Measurements from ENCODE around the gene MFSD12.

The MFSD12 gene

DNA sequence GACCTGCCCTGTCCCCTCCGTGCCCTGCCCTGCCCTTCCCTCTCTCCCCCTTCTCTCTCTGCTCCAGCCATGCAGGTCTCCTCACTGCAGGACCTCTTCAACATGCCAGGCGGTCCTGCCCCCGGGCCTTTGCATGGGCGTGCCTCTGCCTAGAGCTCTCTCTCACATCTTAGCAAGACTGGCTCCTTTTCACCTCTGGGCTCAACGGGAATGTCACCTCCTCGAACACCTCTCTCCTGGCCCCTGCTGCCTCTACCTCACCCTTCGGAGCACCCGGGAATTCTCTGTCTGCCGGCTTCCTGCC is 5.6 kb downstream of the MFSD12 start:
- H3K27me3 Mint-ChIP-seq: no peaks in the 10 kb centered on the region
- peaks cover 49% of the 10 kb centered on the region for H3K4me1 Mint-ChIP-seq (ENCODE audit: low read depth)

DNA sequence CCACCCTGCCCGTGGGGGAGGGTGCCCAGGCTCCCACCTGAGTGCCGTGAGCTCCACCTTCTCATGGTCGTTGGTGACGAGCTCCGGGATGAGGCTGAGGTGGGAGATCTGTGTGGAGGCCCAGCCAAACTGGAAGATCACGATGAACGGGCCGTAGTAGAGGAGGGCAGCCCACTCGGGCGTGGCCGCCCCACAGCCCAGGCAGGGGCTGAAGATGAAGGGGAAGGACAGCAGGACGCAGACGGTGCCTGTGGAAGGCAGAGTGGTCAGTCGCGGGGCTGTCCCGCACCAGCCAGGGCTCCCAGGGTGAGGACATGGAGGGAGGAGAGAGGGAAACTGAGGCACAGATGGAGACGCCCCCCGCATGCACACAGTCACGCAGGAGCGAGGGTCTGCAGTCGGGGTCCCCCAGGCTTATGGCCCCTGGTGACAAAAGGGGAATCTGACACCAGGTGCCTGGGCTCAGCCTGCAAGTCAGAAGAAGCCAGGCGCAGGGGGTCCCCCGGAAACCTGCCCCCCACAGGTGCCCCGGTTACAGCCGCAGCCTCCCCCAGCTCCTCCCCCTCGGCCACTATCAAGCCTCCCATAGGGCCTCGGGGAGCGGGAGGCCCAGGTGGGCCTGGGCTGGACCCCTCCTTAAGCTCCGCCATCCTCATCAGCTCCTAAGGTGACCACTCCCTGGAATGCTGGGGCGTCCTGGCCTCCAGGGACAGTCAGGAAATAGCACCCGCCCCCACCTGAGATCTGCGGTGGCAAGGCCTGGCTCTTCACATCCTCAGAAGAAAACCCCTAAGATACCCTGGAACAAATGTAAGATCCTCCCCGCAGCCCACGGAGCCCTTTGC is 6.2 kb downstream of the MFSD12 start:
- H3K36me3 Mint-ChIP-seq (ENCODE audit: low read depth): peaks cover 5% of the 10 kb centered on the region
- H3K4me3 Mint-ChIP-seq: no peak overlapping the region
- no peaks in the 10 kb centered on the region for H3K27me3 Mint-ChIP-seq
- peak overlapping the region; percentile 45 for H3K27ac Mint-ChIP-seq
- H3K9me3 Mint-ChIP-seq: no peaks in the 10 kb centered on the region
- H3K4me1 Mint-ChIP-seq (ENCODE audit: low read depth): peaks cover 43% of the 10 kb centered on the region

More for the DNA sequence above, 5.6 kb downstream of the MFSD12 start:
- Mint-ChIP-seq H3K9me3 (no peaks in the 10 kb centered on the region), H3K4me3 (no peak overlapping the region), H3K36me3 (ENCODE audit: low read depth) (peaks cover 5% of the 10 kb centered on the region), H3K27ac (peak overlapping the region; percentile 45)

DNA sequence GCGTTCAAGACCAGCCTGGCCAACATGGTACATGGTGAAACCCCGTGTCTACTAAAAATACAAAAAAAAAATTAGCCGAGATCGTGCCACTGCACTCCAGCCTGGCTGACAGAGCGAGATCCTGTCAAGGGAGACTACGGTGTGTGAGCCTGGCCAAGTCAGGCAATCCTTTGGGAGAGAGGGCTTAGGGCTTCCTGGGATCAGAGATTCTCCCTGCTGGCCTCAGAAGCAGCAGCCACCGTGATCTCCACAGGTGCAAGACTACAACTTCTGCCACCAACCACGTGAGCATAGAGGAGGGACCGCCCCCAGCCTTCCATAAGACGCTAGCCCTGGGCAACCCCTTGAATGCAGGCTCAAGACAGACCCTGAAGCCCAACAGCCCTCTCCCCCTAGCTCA is 7.6 kb downstream of the MFSD12 start:
- H3K4me3 Mint-ChIP-seq: no peak overlapping the region
- H3K27ac Mint-ChIP-seq: no peak overlapping the region
- H3K4me1 Mint-ChIP-seq (ENCODE audit: low read depth): peaks cover 40% of the 10 kb centered on the region
- H3K9me3 Mint-ChIP-seq: no peaks in the 10 kb centered on the region
- H3K27me3 Mint-ChIP-seq: no peaks in the 10 kb centered on the region
- H3K36me3 Mint-ChIP-seq (ENCODE audit: low read depth): peaks cover 11% of the 10 kb centered on the region

DNA sequence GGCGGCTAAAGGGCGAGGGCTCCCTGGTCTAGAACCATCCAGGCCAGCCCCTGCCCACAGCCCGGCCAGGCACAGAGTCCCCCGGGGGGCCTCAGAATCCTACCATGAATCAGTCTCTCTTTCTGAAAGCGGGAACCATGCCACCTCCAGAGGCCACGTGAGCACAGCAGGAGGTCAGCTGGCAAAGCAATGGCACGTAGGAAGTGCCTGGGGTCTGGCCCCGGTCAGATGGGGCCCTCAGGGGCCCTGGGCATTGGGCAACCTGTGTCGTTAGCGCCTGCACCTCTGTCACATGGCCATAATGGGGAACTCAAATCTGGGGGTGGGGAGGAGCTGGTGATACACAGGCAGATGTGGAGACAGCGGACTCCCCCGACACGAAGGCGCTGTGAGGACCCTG is 8.8 kb downstream of the MFSD12 start:
- no peaks in the 10 kb centered on the region for H3K9me3 Mint-ChIP-seq
- H3K27me3 Mint-ChIP-seq: no peaks in the 10 kb centered on the region
- H3K4me1 Mint-ChIP-seq (ENCODE audit: low read depth): peaks cover 31% of the 10 kb centered on the region
- H3K4me3 Mint-ChIP-seq: no peak overlapping the region
- H3K36me3 Mint-ChIP-seq (ENCODE audit: low read depth): peaks cover 11% of the 10 kb centered on the region
- H3K27ac Mint-ChIP-seq: no peak overlapping the region

DNA sequence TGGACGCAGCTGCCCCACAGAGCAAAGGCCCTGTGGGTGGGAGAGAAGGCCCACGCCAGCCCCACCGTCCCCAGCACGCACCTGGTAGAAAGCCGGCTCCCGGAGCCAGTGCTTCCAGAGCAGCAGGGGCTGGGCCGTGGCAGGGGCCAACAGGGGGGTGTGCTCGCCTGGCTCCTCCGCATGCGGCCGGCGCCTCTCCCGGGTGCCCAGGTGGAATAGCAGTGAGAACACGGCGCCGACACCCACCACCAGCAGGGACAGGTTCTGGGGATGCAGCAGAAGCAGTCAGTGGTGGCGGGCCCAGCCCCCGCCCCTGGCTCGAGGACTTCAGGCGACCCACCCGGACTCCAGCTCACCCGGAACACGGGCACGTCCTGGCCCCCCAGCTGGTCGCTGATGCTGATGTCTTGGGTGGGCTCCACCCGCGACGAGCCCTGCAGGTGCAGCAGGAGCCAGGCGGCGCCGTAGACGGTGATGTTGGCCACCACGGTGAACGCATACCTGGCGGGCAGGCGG is 9.6 kb downstream of the MFSD12 start:
- Mint-ChIP-seq H3K4me3 (no peak overlapping the region), H3K9me3 (no peaks in the 10 kb centered on the region), H3K27me3 (no peaks in the 10 kb centered on the region), H3K27ac (no peak overlapping the region), H3K4me1 (ENCODE audit: low read depth) (peaks cover 25% of the 10 kb centered on the region), H3K36me3 (ENCODE audit: low read depth) (peaks cover 11% of the 10 kb centered on the region)

DNA sequence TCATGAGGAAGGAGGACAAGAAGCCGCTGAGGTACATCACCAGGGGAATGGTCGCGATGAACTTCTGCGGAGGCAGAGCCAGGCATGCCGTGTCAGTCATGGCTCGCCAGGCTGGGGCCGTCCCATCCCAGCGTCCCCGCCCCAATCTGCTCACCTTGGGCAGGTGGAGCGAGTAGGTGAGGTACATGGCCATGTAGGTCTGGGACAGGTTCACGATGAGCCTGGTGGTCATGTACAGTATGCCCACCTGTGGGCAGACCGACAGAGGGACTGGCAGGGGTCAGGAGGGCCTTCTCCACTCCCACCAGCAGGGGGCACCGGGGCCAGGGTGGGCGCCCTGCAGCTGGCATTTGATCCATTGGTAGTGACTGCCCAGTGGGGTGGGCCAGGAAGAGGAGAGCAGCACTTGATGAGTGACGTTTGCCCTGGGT is 10.1 kb downstream of the MFSD12 start:
- H3K27me3 Mint-ChIP-seq: no peaks in the 10 kb centered on the region
- H3K4me3 Mint-ChIP-seq: no peak overlapping the region
- H3K27ac Mint-ChIP-seq: no peak overlapping the region
- peaks cover 11% of the 10 kb centered on the region for H3K36me3 Mint-ChIP-seq (ENCODE audit: low read depth)
- no peaks in the 10 kb centered on the region for H3K9me3 Mint-ChIP-seq
- H3K4me1 Mint-ChIP-seq (ENCODE audit: low read depth): peaks cover 20% of the 10 kb centered on the region

DNA sequence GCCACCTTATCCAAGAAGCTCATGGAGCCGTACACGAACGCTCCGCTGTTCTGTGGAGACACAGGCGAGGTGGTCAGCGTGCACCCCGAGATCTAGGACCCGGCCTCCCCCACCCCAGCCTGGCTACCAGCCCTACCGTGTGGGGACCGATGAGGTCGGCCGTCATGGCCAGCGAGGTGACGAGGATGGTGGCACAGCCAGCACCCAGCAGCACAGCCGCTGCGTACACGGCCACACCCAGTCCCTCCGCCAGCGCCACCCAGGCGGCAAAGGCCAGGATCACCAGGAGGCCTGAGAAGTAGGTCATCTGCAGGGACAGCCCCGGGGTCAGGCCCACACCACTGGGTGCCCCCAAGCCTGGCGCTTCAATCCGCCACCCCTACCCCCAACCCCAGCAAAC is 11.3 kb downstream of the MFSD12 start:
- H3K4me1 Mint-ChIP-seq (ENCODE audit: low read depth): peaks cover 15% of the 10 kb centered on the region
- no peak overlapping the region for H3K4me3 Mint-ChIP-seq
- H3K9me3 Mint-ChIP-seq: no peaks in the 10 kb centered on the region
- H3K27ac Mint-ChIP-seq: no peak overlapping the region
- H3K27me3 Mint-ChIP-seq: no peaks in the 10 kb centered on the region
- peaks cover 11% of the 10 kb centered on the region for H3K36me3 Mint-ChIP-seq (ENCODE audit: low read depth)

DNA sequence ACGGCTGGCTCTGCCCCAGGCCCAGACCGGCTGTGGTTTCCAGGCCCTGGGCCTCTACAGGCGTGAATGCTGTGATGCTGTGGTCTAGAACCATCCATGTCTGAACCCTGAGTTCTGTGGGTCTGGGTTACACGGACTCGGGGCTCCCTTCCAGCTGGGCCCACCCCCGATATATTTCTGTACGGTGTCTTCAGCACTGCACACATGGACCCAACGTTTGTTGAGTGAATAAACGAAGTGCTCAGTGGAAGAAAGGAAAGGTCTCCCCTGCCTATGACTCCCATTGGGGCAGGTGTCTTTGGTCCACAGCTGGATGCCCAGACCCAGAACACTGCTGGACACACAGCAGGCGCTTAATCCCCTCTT is 11.7 kb downstream of the MFSD12 start:
- Mint-ChIP-seq H3K4me3 (no peak overlapping the region), H3K4me1 (ENCODE audit: low read depth) (peaks cover 10% of the 10 kb centered on the region), H3K36me3 (ENCODE audit: low read depth) (peaks cover 11% of the 10 kb centered on the region), H3K27ac (peak overlapping the region; percentile 31), H3K27me3 (no peaks in the 10 kb centered on the region), H3K9me3 (no peaks in the 10 kb centered on the region)

DNA sequence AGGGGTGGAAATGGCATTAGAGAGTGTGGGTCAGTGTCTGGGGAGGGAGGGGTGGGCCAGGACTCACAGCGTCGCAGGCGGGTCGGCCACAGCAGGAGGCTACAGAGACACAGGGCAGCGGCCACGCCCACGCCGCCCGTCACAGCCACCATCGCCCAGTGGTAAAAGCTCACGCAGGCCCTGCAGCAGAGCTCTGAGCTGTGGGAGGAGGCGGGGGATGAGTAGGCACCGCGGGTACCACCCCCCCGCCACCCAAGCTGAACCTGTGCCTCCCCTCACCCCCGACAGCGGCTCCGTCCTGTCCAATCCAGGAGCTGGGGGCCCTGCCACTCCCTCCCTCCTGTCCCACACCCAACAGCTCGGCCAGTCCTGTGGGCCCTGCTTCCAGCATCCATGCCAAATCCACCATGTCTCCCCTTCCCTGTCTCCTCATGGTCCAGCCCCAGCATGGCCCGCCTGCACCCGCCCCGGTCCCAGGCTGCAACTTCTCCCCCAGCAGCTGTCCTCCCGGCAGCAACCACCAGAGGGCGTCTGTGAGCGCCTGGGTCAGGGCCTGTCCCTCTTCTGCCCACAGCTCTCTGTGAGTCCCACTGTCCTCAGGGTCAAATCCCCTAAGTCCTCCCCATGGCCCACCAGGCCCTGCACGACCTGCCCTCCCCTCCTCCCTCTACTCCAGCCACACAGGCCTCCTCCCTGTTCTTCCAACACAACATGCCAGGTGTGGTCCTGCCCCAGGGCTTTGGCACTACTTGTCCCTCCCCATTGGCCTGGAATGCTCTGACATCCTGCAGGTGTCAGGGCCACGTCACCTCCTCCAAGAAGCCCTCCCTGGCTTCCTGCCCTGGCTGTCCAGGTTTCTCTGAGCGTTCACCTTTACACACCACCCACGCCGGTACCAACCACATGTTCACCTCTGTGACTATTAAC is 12.4 kb downstream of the MFSD12 start:
- no peaks in the 10 kb centered on the region for H3K27me3 Mint-ChIP-seq

DNA sequence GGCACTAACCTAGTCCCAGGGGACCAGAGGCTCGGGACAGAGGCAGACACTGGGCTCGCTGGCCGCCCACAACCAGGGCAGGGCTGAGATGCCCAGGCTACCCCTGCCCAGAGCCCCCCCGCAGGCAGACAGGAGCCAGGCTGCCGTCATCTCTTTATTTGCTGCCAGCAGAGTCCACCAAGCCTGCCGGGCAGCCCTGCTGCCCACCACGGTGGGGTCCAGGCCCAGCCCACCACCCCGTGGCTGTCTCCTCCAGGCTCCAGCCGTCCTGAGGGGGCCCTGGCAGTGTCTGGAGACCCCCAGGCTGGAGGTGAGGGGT is 13.4 kb downstream of the MFSD12 start:
- H3K36me3 Mint-ChIP-seq (ENCODE audit: low read depth): peaks cover 20% of the 10 kb centered on the region
- no peaks in the 10 kb centered on the region for H3K27me3 Mint-ChIP-seq
- H3K4me3 Mint-ChIP-seq: no peak overlapping the region
- H3K9me3 Mint-ChIP-seq: peaks cover 3% of the 10 kb centered on the region
- peaks cover 10% of the 10 kb centered on the region for H3K4me1 Mint-ChIP-seq (ENCODE audit: low read depth)
- no peak overlapping the region for H3K27ac Mint-ChIP-seq

More for the DNA sequence above, 12.4 kb downstream of the MFSD12 start:
- Mint-ChIP-seq H3K36me3 (ENCODE audit: low read depth) (peaks cover 13% of the 10 kb centered on the region), H3K4me3 (no peak overlapping the region), H3K27ac (peak overlapping the region; percentile 55), H3K9me3 (no peaks in the 10 kb centered on the region), H3K4me1 (ENCODE audit: low read depth) (peaks cover 10% of the 10 kb centered on the region)

DNA sequence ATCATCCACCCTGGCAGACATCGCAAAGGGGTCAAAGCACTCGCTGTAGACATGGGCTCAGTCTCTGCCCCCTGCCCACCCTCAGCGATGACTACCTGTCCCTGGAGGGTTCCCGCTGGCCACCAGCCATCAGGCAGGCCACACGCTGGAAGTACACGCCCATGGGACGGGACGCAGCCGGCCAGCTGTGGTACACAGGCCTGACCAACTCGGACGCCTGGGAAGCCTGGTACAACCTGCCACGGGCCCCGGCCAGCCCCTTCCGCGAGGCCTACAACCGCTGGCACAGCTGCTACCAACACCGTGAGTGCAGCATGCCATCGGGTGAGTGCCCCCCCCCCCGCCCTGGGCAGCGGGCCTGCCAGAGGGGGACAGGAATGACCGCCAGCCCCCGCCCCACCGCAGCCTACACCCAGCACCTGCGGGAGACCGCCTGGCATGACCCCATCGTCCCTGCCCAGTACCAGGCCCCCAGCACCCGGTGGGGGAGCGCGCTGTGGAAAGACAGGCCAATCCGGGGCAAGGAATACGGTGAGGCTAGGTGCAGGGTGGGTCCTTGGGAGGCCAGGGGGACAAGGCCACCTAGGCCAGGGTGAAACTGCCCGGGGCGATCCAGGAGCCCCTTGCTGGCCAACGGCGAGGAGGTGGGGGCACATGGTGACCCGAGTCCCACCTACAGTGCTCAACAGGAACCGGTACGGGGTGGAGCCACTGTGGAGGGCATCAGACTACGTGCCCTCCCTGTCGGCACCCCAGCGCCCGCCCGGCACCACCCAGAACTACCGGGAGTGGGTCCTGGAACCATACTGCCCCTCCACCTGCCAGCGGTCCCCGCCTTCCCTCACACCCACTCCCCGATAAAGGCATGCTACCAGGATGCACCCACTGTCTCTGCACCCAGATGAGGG is 14.0 kb downstream of the MFSD12 start:
- Mint-ChIP-seq H3K27me3 (no peaks in the 10 kb centered on the region), H3K4me1 (ENCODE audit: low read depth) (peaks cover 10% of the 10 kb centered on the region), H3K4me3 (no peak overlapping the region), H3K36me3 (ENCODE audit: low read depth) (peaks cover 21% of the 10 kb centered on the region), H3K9me3 (peaks cover 3% of the 10 kb centered on the region), H3K27ac (no peak overlapping the region)

DNA sequence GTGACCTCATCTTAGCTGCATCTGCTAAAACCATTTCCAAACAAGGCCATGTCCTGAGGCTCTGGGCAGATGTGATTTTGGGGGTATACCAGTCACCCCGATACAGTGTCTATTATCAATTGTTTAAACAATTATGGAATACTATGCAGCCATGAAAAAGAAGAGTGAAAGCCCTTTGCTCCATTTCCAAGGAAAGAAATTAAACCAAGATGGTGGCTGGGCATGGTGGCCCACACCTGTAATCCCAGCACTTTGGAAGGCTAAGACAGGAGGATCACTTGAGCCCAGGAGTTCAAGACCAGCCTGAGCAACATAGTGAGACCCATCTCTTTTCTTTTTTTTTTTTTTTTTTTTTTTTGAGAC is 17.6 kb downstream of the MFSD12 start:
- H3K27ac Mint-ChIP-seq: no peak overlapping the region
- no peak overlapping the region for H3K4me3 Mint-ChIP-seq
- H3K36me3 Mint-ChIP-seq (ENCODE audit: low read depth): peaks cover 22% of the 10 kb centered on the region
- H3K27me3 Mint-ChIP-seq: no peaks in the 10 kb centered on the region
- no peaks in the 10 kb centered on the region for H3K4me1 Mint-ChIP-seq (ENCODE audit: low read depth)
- peaks cover 3% of the 10 kb centered on the region for H3K9me3 Mint-ChIP-seq

DNA sequence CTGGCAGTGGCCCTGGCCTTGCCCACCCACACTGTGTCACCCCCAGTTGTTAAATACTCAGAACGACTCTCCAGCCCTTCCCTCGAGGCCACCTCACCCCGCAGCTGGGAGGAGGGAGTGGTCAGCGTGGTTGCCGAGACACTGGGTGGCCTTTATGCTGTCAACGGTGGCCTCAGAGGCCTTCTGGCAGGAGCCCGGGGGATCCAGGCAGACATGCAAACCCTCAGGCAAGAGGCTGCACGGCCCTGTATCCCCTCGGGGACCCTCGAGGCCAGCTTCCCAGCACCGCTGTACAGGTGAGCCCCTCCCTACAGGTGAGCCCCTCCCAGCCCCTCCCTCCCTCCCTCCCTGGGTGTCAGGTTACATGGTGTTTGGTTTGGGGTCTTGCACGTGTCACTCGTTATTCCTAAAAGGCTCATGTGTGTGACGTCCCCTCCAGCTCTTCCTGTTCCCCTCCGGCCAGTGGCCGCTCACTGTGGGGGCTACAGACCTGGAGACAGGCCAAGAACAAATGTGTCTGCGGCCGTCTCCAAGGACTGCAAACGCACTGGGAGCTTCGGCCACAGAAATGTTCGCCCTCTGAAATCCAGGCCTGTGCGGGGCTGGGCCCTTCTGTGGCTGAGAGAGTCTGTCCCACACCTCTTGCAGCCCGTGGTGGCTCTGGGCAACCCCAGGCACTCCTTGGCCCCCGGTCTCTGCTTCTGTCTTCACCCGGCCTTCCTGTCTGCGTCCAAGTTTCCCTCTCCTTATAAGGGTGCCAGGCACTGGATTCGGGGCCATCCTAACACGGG is 18.2 kb downstream of the MFSD12 start, which contains the start of gene TEKTIP1:
Gene TEKTIP1 (plus strand): TSS at position 210 of the 791 bp plus-strand sequence. CDS start 4 bp downstream, at position 214.
- Mint-ChIP-seq H3K27ac (no peak within 1 kb of the TSS), H3K4me3 (no peak within 1 kb of the TSS), H3K27me3 (no peaks in the 10 kb centered on the region), H3K36me3 (ENCODE audit: low read depth) (peaks cover 26% of the 10 kb centered on the region), H3K9me3 (peaks cover 3% of the 10 kb centered on the region), H3K4me1 (ENCODE audit: low read depth) (no peaks in the 10 kb centered on the region)

All from stimulated activated naive CD8-positive, alpha-beta T cell treated with anti-CD3 and anti-CD28 coated beads, Interleukin-15, Interleukin-2, amounts not matched to agents 100 ng/mL and 50 ng/mL, for 24 hours (primary cell).